Thyroid gland (tissue), 4 donors: ENCODE measurements around the gene SMIM10L2A.

Source experiments
- CTCF ChIP-seq, 6 experiments: fragments of 200-600 bp in 3 of 6; fragments of 450-650 bp in 3 of 6; sonication (generic) in 3 of 6; IDR thresholded peaks; one replicate each; pipeline ENCODE4 v1.5.1; 2016 to 2019; ENCODE audit warnings: antibody characterized with exemption in 6 of 6, mild to moderate bottlenecking in 2 of 6, inconsistent platforms in 1 of 6, moderate library complexity in 1 of 6
- POLR2A ChIP-seq, 2 donors: fragments of 450-650 bp; IDR thresholded peaks; one replicate each; pipeline ENCODE4 v1.6.1; 2017; ENCODE audit warnings: antibody characterized with exemption in 2 of 2, mild to moderate bottlenecking in 2 of 2, moderate library complexity in 1 of 2

GRCh38 chrX:135425026-135425965 is 3.6 kb downstream of the SMIM10L2A start:
- TF ChIP-seq POLR2A (IDR thresholded peaks at IDR 0.05), result no peak
- TF ChIP-seq CTCF (IDR thresholded peaks at IDR 0.05), result no peak
